ENCODE results near the gene SLIT1.

The SLIT1 gene

GRCh38 chr10:97174276-97174775 is 11.4 kb downstream of the SLIT1 start:
- no peak for DNase-seq

- no peak for DNase-seq
Observed at GRCh38 chr10:97173036-97173435, 12.7 kb downstream of the SLIT1 start.

- DNase-seq, result no peak
Observed at GRCh38 chr10:97171001-97171400, 14.8 kb downstream of the SLIT1 start.

- peak in 2 of 56 donors; percentile 5 to 15 for DNase-seq
Observed at GRCh38 chr10:97169911-97170693, 15.7 kb downstream of the SLIT1 start.

GRCh38 chr10:97169063-97169462 is 16.7 kb downstream of the SLIT1 start:
- no peak for DNase-seq

GRCh38 chr10:97168645-97169044 is 17.1 kb downstream of the SLIT1 start:
- DNase-seq, result no peak

GRCh38 chr10:97165499-97165898 is 20.3 kb downstream of the SLIT1 start:
- no peak for DNase-seq

GRCh38 chr10:97163781-97164501 is 21.8 kb downstream of the SLIT1 start:
- DNase-seq, result peak in 1 of 56 donors; percentile 17

GRCh38 chr10:97163181-97163580 is 22.6 kb downstream of the SLIT1 start:
- DNase-seq, result peak in 2 of 56 donors; percentile 23 to 32

GRCh38 chr10:97159646-97160305 is 26.0 kb downstream of the SLIT1 start:
- no peak for DNase-seq

- DNase-seq, result no peak
Observed at GRCh38 chr10:97157578-97158095, 28.1 kb downstream of the SLIT1 start.

- DNase-seq, result no peak
Observed at GRCh38 chr10:97154781-97155180, 31.0 kb downstream of the SLIT1 start.

- peak in 4 of 56 donors; percentile 16 to 43 (median 29) for DNase-seq
Observed at GRCh38 chr10:97154162-97154561, 31.6 kb downstream of the SLIT1 start.

- DNase-seq, result no peak
Observed at GRCh38 chr10:97153270-97153850, 32.4 kb downstream of the SLIT1 start.

- no peak for DNase-seq
Observed at GRCh38 chr10:97151307-97151914, 34.3 kb downstream of the SLIT1 start.

- DNase-seq, result no peak
Observed at GRCh38 chr10:97150616-97151015, 35.1 kb downstream of the SLIT1 start.

GRCh38 chr10:97150013-97150595 is 35.7 kb downstream of the SLIT1 start:
- DNase-seq, result no peak

GRCh38 chr10:97149079-97149531 is 36.7 kb downstream of the SLIT1 start:
- DNase-seq, result no peak

- DNase-seq, result peak in 1 of 56 donors; percentile 10
Observed at GRCh38 chr10:97144297-97144696, 41.5 kb downstream of the SLIT1 start.

- DNase-seq, result no peak
Observed at GRCh38 chr10:97142834-97143233, 42.9 kb downstream of the SLIT1 start.
